Right lobe of liver (tissue), 6 donors: ENCODE data around the gene ADPRHL1. TPM values are rescaled to one million over a fixed set of nuclear protein-coding genes. Genes with fewer than 3 reads are reported as not detected.
A peak's percentile ranks its signal among the peaks of the same experiment; 100 is the strongest.

ENCODE experiments used
- ATAC-seq, 4 donors: fragments of 200-7000 bp; cut with Tn5 transposase; one replicate each; pipeline ENCODE4 v1.9.1; 2020; ENCODE audit warnings: mild to moderate bottlenecking in 4 of 4, moderate library complexity in 4 of 4
- DNase-seq, 3 donors: peaks; one replicate each; pipeline ENCODE4 v3.0.0-alpha.2; 2020
- H3K27ac ChIP-seq, 3 donors: fragments of 200-600 bp; one replicate each; pipeline ENCODE4 v1.8.0; 2022
- H3K27me3 ChIP-seq, 2 donors: fragments of 200-600 bp; one replicate each; pipeline ENCODE4 v1.8.0; 2022
- H3K36me3 ChIP-seq, 4 donors: fragments of 200-600 bp; sonication (generic) in 1 of 4; one replicate each; pipeline versions ENCODE4 v1.5.1 to v1.8.0; 2017 to 2022; ENCODE audit warnings: control low read depth in 1 of 4
- H3K4me1 ChIP-seq, 4 donors: fragments of 200-600 bp; sonication (generic) in 1 of 4; one replicate each; pipeline versions ENCODE4 v1.5.1 to v1.8.0; 2017 to 2022; ENCODE audit warnings: control low read depth in 1 of 4
- H3K4me3 ChIP-seq, 3 donors: fragments of 200-600 bp; one replicate each; pipeline ENCODE4 v1.8.0; 2022
- H3K9me3 ChIP-seq, 4 donors: fragments of 200-600 bp; sonication (generic) in 1 of 4; one replicate each; pipeline versions ENCODE4 v1.5.1 to v1.8.0; 2017 to 2022; ENCODE audit warnings: control low read depth in 1 of 4
- POLR2A ChIP-seq: fragments of 450-650 bp; IDR thresholded peaks from one replicate; pipeline ENCODE4 v1.6.1; 2017; ENCODE audit warnings: antibody characterized with exemption, mild to moderate bottlenecking
- WGBS: methylation state at CpG from one replicate; pipeline ENCODE4 v1.1.6; 2018; ENCODE audit warnings: low coverage, low lambda C conversion rate; ENCODE audit not compliant: insufficient coverage; ENCODE audit errors: missing lambda C conversion rate; 5-methylcytosine and 5-hydroxymethylcytosine counted together
- intact Hi-C, 2 donors: fragments of 100-400 bp; cut with DNase I; formaldehyde crosslinking; loops; one replicate each; pipeline versions ENCODE4 v1.11.2 to v1.14.1; 2022
- total RNA-seq, 6 experiments: library from RNA; depleted of rRNA in 2 of 6; stranded (reverse); fragments of >200 nt in 2 of 6; fragmentation: NEBNext Ultra II Directional in 3 of 6; extraction: Animal tissue kit (Norgen Biotek cat#: 25700) in 3 of 6; gene quantifications; one replicate each; pipeline versions ENCODE4 v1.1.0 to v1.2.4, GENCODE V29; 2016 to 2023
- TF ChIP-seq, protein P1 (sequence below), 4 donors: fragments of 200-600 bp in 3 of 4; fragments of 450-650 bp in 1 of 4; IDR thresholded peaks; one replicate each; pipeline versions ENCODE4 v1.5.1 to v1.8.0; 2016 to 2022; ENCODE audit warnings: antibody characterized with exemption in 4 of 4, mild to moderate bottlenecking in 2 of 4
- donor health status: DM: no; HTN: yes; CAD: no.
- donor health status: DM: no; HTN: no; CAD: no.
- donor health status: DM: no; HTN: no; CAD: no.
- donor health status: DM: no; HTN: yes; CAD: no.
- donor health status: DM: no; HTN: yes; CAD: no.

ADPRHL1 gene
- total RNA-seq, 6 experiments from 2014 or later, result 0.37 to 1.7 (median 1.1) TPM

DNA sequence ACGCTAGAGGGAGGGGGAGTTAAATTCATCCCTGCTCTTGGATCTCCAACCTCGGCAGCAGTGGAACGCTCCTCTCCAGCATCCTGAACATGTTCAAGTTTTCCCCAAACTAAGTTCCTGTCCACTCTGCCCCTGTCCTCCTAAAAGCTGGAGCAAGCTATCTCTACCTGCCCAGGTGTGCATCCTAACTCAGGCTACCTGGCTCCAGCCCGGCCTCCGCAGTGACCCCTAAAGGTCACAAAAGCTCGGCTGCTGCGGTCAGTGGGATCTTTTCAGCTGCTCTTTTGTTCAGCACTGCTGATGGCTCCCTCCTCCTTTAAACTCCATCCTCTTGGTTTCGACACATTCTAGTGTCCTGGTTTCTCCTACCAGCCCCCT is 35.9 kb upstream of the ADPRHL1 start:
- WGBS, result 39% methylated on average over 8 of the region's 8 CpGs
- H3K4me3 ChIP-seq, result no peak overlapping the region
- intact Hi-C loops, result no loop called here
- DNase-seq (no peak), ATAC-seq (no peak)
- no peaks in the 10 kb centered on the region for H3K36me3 ChIP-seq
- no peaks in the 10 kb centered on the region for H3K9me3 ChIP-seq
- TF ChIP-seq, protein P1, sequence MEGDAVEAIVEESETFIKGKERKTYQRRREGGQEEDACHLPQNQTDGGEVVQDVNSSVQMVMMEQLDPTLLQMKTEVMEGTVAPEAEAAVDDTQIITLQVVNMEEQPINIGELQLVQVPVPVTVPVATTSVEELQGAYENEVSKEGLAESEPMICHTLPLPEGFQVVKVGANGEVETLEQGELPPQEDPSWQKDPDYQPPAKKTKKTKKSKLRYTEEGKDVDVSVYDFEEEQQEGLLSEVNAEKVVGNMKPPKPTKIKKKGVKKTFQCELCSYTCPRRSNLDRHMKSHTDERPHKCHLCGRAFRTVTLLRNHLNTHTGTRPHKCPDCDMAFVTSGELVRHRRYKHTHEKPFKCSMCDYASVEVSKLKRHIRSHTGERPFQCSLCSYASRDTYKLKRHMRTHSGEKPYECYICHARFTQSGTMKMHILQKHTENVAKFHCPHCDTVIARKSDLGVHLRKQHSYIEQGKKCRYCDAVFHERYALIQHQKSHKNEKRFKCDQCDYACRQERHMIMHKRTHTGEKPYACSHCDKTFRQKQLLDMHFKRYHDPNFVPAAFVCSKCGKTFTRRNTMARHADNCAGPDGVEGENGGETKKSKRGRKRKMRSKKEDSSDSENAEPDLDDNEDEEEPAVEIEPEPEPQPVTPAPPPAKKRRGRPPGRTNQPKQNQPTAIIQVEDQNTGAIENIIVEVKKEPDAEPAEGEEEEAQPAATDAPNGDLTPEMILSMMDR (IDR thresholded peaks at IDR 0.05), result no peak
- no peak for TF ChIP-seq POLR2A
- H3K4me1 ChIP-seq, result peaks cover 0 to 47% (median 5%) of the 10 kb centered on the region in 4 donors
- no peak overlapping the region for H3K27ac ChIP-seq
- no peaks in the 10 kb centered on the region for H3K27me3 ChIP-seq

DNA sequence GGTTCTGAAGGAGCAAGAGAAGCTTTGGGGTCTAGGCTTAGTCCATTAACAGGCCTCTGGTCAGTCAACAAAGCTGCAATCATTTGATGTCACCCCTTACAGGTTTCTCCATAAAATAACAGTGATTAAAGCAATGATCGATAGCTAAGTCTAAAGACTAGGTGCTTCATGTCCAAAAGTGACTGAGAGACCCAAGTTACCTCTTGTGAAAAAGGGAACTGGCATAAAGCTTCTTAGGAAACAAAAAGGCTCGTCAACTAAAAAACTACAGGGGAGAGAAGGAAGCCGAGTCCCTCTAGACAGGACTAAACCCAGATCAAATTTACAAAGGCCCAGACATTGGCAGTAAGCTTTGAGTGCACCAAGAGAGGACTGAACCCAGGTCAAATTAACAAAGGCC is 35.0 kb upstream of the ADPRHL1 start:
- WGBS, result 55% methylated on average over 3 of the region's 3 CpGs
- Histone ChIP-seq H3K4me3 (no peak overlapping the region), H3K9me3 (no peaks in the 10 kb centered on the region), H3K27me3 (no peaks in the 10 kb centered on the region), H3K4me1 (peaks cover 0 to 42% (median 5%) of the 10 kb centered on the region in 4 donors), H3K27ac (peak overlapping the region in 1 of 3 donors; percentile 4), H3K36me3 (no peaks in the 10 kb centered on the region)
- DNase-seq (no peak), ATAC-seq (no peak)
- intact Hi-C loops, result no loop called here
- no peak for TF ChIP-seq POLR2A
- TF ChIP-seq, protein P1 (IDR thresholded peaks at IDR 0.05), result no peak

DNA sequence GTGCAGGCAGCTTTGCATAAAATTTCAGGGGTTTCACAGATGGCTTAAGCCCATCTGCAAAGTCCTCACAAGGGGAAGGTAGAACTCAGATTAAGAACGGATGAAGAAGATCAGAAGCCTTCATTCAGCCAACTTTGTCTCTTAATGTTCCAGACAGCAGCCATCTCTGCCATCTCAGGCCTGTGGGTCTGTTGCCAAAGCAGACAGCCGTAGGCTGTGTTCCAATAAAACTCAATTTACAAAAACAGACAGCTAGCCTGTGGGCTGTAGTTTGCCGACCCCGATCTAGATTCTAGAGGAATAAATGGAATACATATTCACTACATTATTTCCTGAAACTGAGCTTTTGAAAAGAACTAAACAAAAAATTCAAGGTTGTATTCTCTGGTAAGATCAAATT is 33.4 kb upstream of the ADPRHL1 start:
- TF ChIP-seq POLR2A, result no peak
- TF ChIP-seq, protein P1 (IDR thresholded peaks at IDR 0.05), result no peak
- ATAC-seq, result no peak
- 86% methylated on average over 4 of the region's 4 CpGs for WGBS
- Histone ChIP-seq H3K4me1 (peaks cover 0 to 27% (median 0%) of the 10 kb centered on the region in 4 donors), H3K4me3 (no peak overlapping the region), H3K9me3 (no peaks in the 10 kb centered on the region), H3K27ac (no peak overlapping the region), H3K36me3 (no peaks in the 10 kb centered on the region), H3K27me3 (no peaks in the 10 kb centered on the region)
- intact Hi-C loops, result no loop called here
- DNase-seq, result no peak

DNA sequence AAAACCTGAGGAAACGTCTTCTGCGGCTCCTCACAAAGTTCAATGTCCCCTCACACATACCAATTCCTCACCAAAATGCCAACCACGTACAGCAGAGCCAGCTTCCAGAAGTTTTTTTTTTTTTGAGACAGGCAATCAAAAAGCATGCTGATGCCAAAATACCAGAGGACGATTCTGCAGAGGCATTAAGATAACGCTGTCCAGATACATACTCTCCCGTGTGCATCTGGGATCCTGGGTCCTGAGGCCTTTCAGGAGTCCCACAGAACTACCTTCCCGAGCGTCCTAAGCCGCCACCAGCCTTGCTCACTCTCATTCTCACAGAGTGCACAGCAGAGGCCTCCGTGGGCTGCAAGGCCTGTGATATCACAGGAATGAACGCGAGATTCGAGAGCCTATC is 32.3 kb upstream of the ADPRHL1 start:
- 86% methylated on average over 13 of the region's 13 CpGs for WGBS
- intact Hi-C loops, result no loop called here

More for the DNA sequence above, 32.3 kb upstream of the ADPRHL1 start:
- no peak for TF ChIP-seq POLR2A
- TF ChIP-seq, protein P1 (IDR thresholded peaks at IDR 0.05), result no peak
- no peak for DNase-seq
- Histone ChIP-seq H3K4me1 (peaks cover 0 to 25% (median 0%) of the 10 kb centered on the region in 4 donors), H3K27me3 (no peaks in the 10 kb centered on the region), H3K9me3 (no peaks in the 10 kb centered on the region), H3K27ac (no peak overlapping the region), H3K36me3 (no peaks in the 10 kb centered on the region), H3K4me3 (no peak overlapping the region)
- ATAC-seq, result no peak
